H9 (cell line): ENCODE measurements around the gene IGF2R. TPM values are rescaled to one million over a fixed set of nuclear protein-coding genes. Genes with fewer than 3 reads are reported as not detected.
A peak's percentile ranks its signal among the peaks of the same experiment; 100 is the strongest.

Experiments
- DNase-seq: peaks from one replicate; pipeline ENCODE4 v3.0.0-alpha.2; 2017
- H2AFZ ChIP-seq: one replicate; pipeline ENCODE4 v1.6.1; 2013; ENCODE audit warnings: mild to moderate bottlenecking, low read length, control low read depth, moderate library complexity
- H2AK5ac ChIP-seq: 2 replicates; pipeline ENCODE4 v1.6.1; 2013; ENCODE audit warnings: low read length, control low read depth, mixed read lengths; ENCODE audit not compliant: insufficient read length
- H2BK120ac ChIP-seq: one replicate; pipeline ENCODE4 v1.6.1; 2013; ENCODE audit warnings: low read depth, mild to moderate bottlenecking, low read length, control low read depth, inconsistent platforms; ENCODE audit not compliant: poor library complexity, severe bottlenecking
- H2BK12ac ChIP-seq: 2 replicates; pipeline ENCODE4 v1.6.1; 2013; ENCODE audit warnings: low read length, control low read depth, mixed read lengths, low read depth; ENCODE audit not compliant: insufficient read length
- H2BK15ac ChIP-seq: 2 replicates; pipeline ENCODE4 v1.6.1; 2013; ENCODE audit warnings: low read depth, low read length, control low read depth
- H2BK20ac ChIP-seq: one replicate; pipeline ENCODE4 v1.6.1; 2013; ENCODE audit warnings: low read depth, mild to moderate bottlenecking, low read length, control low read depth, inconsistent platforms; ENCODE audit not compliant: poor library complexity, severe bottlenecking
- H2BK5ac ChIP-seq: 2 replicates; pipeline ENCODE4 v1.6.1; 2013; ENCODE audit warnings: low read length, control low read depth, mixed read lengths; ENCODE audit not compliant: insufficient read length
- H3K14ac ChIP-seq: 2 replicates; pipeline ENCODE4 v1.6.1; 2013; ENCODE audit warnings: low read length, control low read depth; ENCODE audit not compliant: insufficient read depth
- H3K18ac ChIP-seq: 2 replicates; pipeline ENCODE4 v1.6.1; 2013; ENCODE audit warnings: low read depth, mild to moderate bottlenecking, mixed read lengths, low read length, control low read depth; ENCODE audit not compliant: insufficient read length
- H3K23ac ChIP-seq: 2 replicates; pipeline ENCODE4 v1.6.1; 2013; ENCODE audit warnings: low read length, control low read depth, mixed read lengths, low read depth; ENCODE audit not compliant: insufficient read length
- H3K23me2 ChIP-seq: 2 replicates; pipeline ENCODE4 v1.6.1; 2013; ENCODE audit warnings: low read depth, mild to moderate bottlenecking, mixed read lengths, low read length, control low read depth; ENCODE audit not compliant: insufficient read length, poor library complexity, severe bottlenecking
- H3K27ac ChIP-seq: 2 replicates; pipeline ENCODE4 v1.5.1; 2013; ENCODE audit warnings: low read length, control low read depth, mixed read lengths, low read depth; ENCODE audit not compliant: insufficient read length
- H3K27me3 ChIP-seq: 2 replicates; pipeline ENCODE4 v1.6.1; 2013; ENCODE audit warnings: low read length, control low read depth, inconsistent platforms; ENCODE audit not compliant: insufficient read depth
- H3K4ac ChIP-seq: 2 replicates; pipeline ENCODE4 v1.6.1; 2013; ENCODE audit warnings: low read depth, mild to moderate bottlenecking, control low read depth, inconsistent platforms, low read length, moderate library complexity
- H3K4me1 ChIP-seq: 2 replicates; pipeline ENCODE4 v1.6.1; 2013; ENCODE audit warnings: low read length, control low read depth, inconsistent platforms; ENCODE audit not compliant: insufficient read depth
- H3K4me2 ChIP-seq: 2 replicates; pipeline ENCODE4 v1.6.1; 2013; ENCODE audit warnings: low read length, control low read depth, mixed read lengths; ENCODE audit not compliant: insufficient read length, insufficient read depth
- H3K56ac ChIP-seq: 2 replicates; pipeline ENCODE4 v1.6.1; 2013; ENCODE audit warnings: low read depth, mild to moderate bottlenecking, mixed read lengths, low read length, control low read depth; ENCODE audit not compliant: insufficient read length
- H3K79me1 ChIP-seq: 2 replicates; pipeline ENCODE4 v1.6.1; 2013; ENCODE audit warnings: low read depth, mild to moderate bottlenecking, moderate library complexity, low read length, control low read depth, inconsistent platforms; ENCODE audit not compliant: insufficient read depth, poor library complexity, severe bottlenecking
- H3K79me2 ChIP-seq: 2 replicates; pipeline ENCODE4 v1.6.1; 2013; ENCODE audit warnings: low read length, control low read depth, inconsistent platforms; ENCODE audit not compliant: insufficient read depth
- H3K9ac ChIP-seq: 2 replicates; pipeline ENCODE4 v1.6.1; 2013; ENCODE audit warnings: low read length, control low read depth, mixed read lengths; ENCODE audit not compliant: insufficient read length; ENCODE audit errors: extremely low read depth
- H3K9me3 ChIP-seq: one replicate; pipeline ENCODE4 v1.6.1; 2013; ENCODE audit warnings: low read depth, low read length, inconsistent platforms; ENCODE audit not compliant: control insufficient read depth
- H3T11ph ChIP-seq: one replicate; pipeline ENCODE4 v1.6.1; 2013; ENCODE audit warnings: mild to moderate bottlenecking, low read length, control low read depth, inconsistent platforms
- H4K20me1 ChIP-seq: one replicate; pipeline ENCODE4 v1.6.1; 2013; ENCODE audit not compliant: control insufficient read depth, insufficient read length, insufficient read depth
- H4K5ac ChIP-seq: 2 replicates; pipeline ENCODE4 v1.6.1; 2013; ENCODE audit warnings: low read depth, mild to moderate bottlenecking, mixed read lengths, low read length, control low read depth; ENCODE audit not compliant: insufficient read length
- H4K8ac ChIP-seq: replicated peaks from 2 replicates; pipeline ENCODE4 v1.6.1; 2013; ENCODE audit warnings: low read length, control low read depth, mixed read lengths, low read depth; ENCODE audit not compliant: insufficient read length
- H4K91ac ChIP-seq: 2 replicates; pipeline ENCODE4 v1.6.1; 2013; ENCODE audit warnings: low read depth, mild to moderate bottlenecking, moderate library complexity, mixed read lengths, low read length, control low read depth; ENCODE audit not compliant: insufficient read length
- H3K27ac Mint-ChIP-seq, 3 experiments: 2 replicates in 2 of 3; 3 replicates in 1 of 3; pipeline ENCODE4 v1.8.0; 2020 to 2021; ENCODE audit warnings: mixed read lengths in 3 of 3, mild to moderate bottlenecking in 1 of 3, moderate library complexity in 1 of 3
- H3K27me3 Mint-ChIP-seq: 2 replicates; pipeline ENCODE4 v1.8.0; 2021; ENCODE audit warnings: low read depth, mild to moderate bottlenecking, moderate library complexity, mixed read lengths
- H3K36me3 Mint-ChIP-seq, 3 experiments: 2 replicates in 2 of 3; 3 replicates in 1 of 3; pipeline ENCODE4 v1.8.0; 2020 to 2021; ENCODE audit warnings: low read depth in 3 of 3, mixed read lengths in 3 of 3; ENCODE audit not compliant: insufficient read depth in 1 of 3
- H3K4me1 Mint-ChIP-seq, 2 experiments: 2 replicates each; pipeline ENCODE4 v1.8.0; 2020; ENCODE audit warnings: mixed read lengths in 2 of 2
- H3K4me3 Mint-ChIP-seq, 2 experiments: 2 replicates in 1 of 2; 3 replicates in 1 of 2; pipeline ENCODE4 v1.8.0; 2020 to 2021; ENCODE audit warnings: mild to moderate bottlenecking in 2 of 2, mixed read lengths in 2 of 2, moderate library complexity in 1 of 2
- H3K9me3 Mint-ChIP-seq, 2 experiments: 2 replicates in 1 of 2; 3 replicates in 1 of 2; pipeline ENCODE4 v1.8.0; 2020; ENCODE audit warnings: mild to moderate bottlenecking in 2 of 2, mixed read lengths in 2 of 2, moderate library complexity in 1 of 2
- WGBS: extraction: QIAGEN DNeasy Blood & Tissue Kit; methylation state at CpG from one replicate; pipeline ENCODE4 v1.1.7; 2013; ENCODE audit warnings: missing lambda C conversion rate, low lambda C conversion rate, mixed read lengths; ENCODE audit not compliant: insufficient read length; ENCODE audit errors: extremely low coverage; 5-methylcytosine and 5-hydroxymethylcytosine counted together
- total RNA-seq: library from RNA; stranded (reverse); gene quantifications from 2 replicates; pipeline ENCODE4 v1.2.1, GENCODE V29; 2021
- TF ChIP-seq, protein P1 (sequence below): fragments of 200-600 bp; sonication (generic); conservative IDR thresholded peaks from 3 replicates; pipeline ENCODE4 v1.8.0; 2021; ENCODE audit warnings: antibody characterized with exemption, mild to moderate bottlenecking

IGF2R gene
- total RNA-seq, 1 experiment from 2014 or later: 66.7 TPM

DNA sequence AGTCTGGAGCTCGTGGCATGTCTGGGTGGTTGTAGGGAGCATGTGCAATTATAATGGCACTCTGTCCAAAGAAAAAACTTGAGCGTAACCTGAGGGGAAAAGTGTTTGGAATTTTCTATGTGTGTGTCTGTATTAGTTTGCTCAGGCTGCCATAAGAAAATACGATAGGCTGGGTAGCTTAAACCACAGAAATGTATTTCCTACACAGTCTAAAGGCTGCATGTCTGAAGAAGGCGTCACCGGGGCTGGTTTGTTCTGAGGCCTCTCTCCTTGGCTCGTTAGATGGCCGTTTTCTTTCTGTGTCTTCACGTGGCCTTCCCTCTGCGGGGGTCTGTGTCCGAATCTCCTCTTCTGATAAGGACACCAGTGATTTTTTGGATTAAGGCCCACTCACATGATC, 59.0 kb downstream of the IGF2R start:
- Histone ChIP-seq H4K91ac (no peak overlapping the region), H3K4me2 (no peak overlapping the region), H3K79me2 (no peaks in the 10 kb centered on the region), H2BK12ac (no peak overlapping the region), H3K56ac (no peak overlapping the region), H3K18ac (no peak overlapping the region), H2AK5ac (no peak overlapping the region), H3K27me3 (no peaks in the 10 kb centered on the region), H4K8ac (no peak overlapping the region), H3K4me1 (no peaks in the 10 kb centered on the region), H3K4ac (no peak overlapping the region), H3T11ph (no peak overlapping the region), H3K23ac (no peak overlapping the region), H2BK20ac (no peak overlapping the region), H3K9me3 (no peaks in the 10 kb centered on the region), H2BK15ac (no peak overlapping the region), H2BK120ac (no peak overlapping the region), H2AFZ (no peak overlapping the region), H4K5ac (no peak overlapping the region), H3K27ac (no peak overlapping the region), H3K9ac (no peak overlapping the region), H2BK5ac (no peak overlapping the region), H3K14ac (no peak overlapping the region), H3K79me1 (no peaks in the 10 kb centered on the region), H4K20me1 (no peaks in the 10 kb centered on the region), H3K23me2 (no peaks in the 10 kb centered on the region)
- no peaks in the 10 kb centered on the region for H3K27me3 Mint-ChIP-seq
- peaks cover 29 to 64% (median 60%) of the 10 kb centered on the region in 3 experiments; a peak in 6 of 7 replicates for H3K36me3 Mint-ChIP-seq
- no CpG with 5 or more reads among the region's 10 CpGs for WGBS
- H3K9me3 Mint-ChIP-seq: no peaks in the 10 kb centered on the region
- no peak overlapping the region for H3K4me3 Mint-ChIP-seq
- no peak for DNase-seq
- H3K27ac Mint-ChIP-seq: peak overlapping the region in 1 of 3 experiments; percentile 7; a peak in 2 of 7 replicates
- H3K4me1 Mint-ChIP-seq: peaks cover 0 to 8% of the 10 kb centered on the region in 2 experiments; a peak in 2 of 4 replicates
- TF ChIP-seq, protein P1, sequence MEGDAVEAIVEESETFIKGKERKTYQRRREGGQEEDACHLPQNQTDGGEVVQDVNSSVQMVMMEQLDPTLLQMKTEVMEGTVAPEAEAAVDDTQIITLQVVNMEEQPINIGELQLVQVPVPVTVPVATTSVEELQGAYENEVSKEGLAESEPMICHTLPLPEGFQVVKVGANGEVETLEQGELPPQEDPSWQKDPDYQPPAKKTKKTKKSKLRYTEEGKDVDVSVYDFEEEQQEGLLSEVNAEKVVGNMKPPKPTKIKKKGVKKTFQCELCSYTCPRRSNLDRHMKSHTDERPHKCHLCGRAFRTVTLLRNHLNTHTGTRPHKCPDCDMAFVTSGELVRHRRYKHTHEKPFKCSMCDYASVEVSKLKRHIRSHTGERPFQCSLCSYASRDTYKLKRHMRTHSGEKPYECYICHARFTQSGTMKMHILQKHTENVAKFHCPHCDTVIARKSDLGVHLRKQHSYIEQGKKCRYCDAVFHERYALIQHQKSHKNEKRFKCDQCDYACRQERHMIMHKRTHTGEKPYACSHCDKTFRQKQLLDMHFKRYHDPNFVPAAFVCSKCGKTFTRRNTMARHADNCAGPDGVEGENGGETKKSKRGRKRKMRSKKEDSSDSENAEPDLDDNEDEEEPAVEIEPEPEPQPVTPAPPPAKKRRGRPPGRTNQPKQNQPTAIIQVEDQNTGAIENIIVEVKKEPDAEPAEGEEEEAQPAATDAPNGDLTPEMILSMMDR: no peak
